ENCODE data around the gene MUC5AC. TPM values are rescaled to one million over a fixed set of nuclear protein-coding genes. Genes with fewer than 3 reads are reported as not detected.

Gene MUC5AC
- polyA plus RNA-seq, 1 donor (not counting 4 experiments of a cell fraction or from before 2014, with no cell fraction given), result not detected

- no peak for FAIRE-seq
- H3K27ac ChIP-seq (ENCODE audit: control insufficient read depth, insufficient read depth, low read length), result no peak overlapping the region
- H3K27me3 ChIP-seq (ENCODE audit: control insufficient read depth, extremely low read depth, insufficient read depth, low read length), result peaks cover 30% of the 10 kb centered on the region
- no peaks in the 10 kb centered on the region for H3K9me3 ChIP-seq (ENCODE audit: control insufficient read depth, low read depth, low read length)
- H3K9me1 ChIP-seq (ENCODE audit: control insufficient read depth, extremely low read depth, insufficient read depth, low read length), result no peaks in the 10 kb centered on the region
- dilution Hi-C loops (cut with MboI; ENCODE audit: extremely low pct_ligation_motif_present, low sequenced_read_pairs), result no loop called here
- no peak for DNase-seq (ENCODE audit: low read depth, low spot score)
- H3K9ac ChIP-seq (ENCODE audit: control insufficient read depth, extremely low read depth, insufficient read depth, low read length), result no peak overlapping the region
- H3K4me3 ChIP-seq (ENCODE audit: control insufficient read depth in 2 of 3, extremely low read depth in 1 of 3, insufficient read depth in 2 of 3, low read depth in 1 of 3, low read length in 3 of 3), result no peak overlapping the region
- H3K79me2 ChIP-seq (ENCODE audit: control insufficient read depth, insufficient read depth, low read length), result no peaks in the 10 kb centered on the region
- TF ChIP-seq CTCF (optimal IDR thresholded peaks at IDR 0.05 in 1 of 3, IDR thresholded peaks at IDR 0.05 in 1 of 3, conservative IDR thresholded peaks at IDR 0.05 in 1 of 3; ENCODE audit: extremely low read depth in 1 of 3, insufficient read depth in 2 of 3, low read length in 3 of 3) (no peak), EZH2 (IDR thresholded peaks at IDR 0.05; ENCODE audit: low read length) (peak; percentile 73)
- H4K20me1 ChIP-seq (ENCODE audit: control insufficient read depth, extremely low read depth, insufficient read depth, low read length), result no peaks in the 10 kb centered on the region
- no peaks in the 10 kb centered on the region for H3K36me3 ChIP-seq (ENCODE audit: control insufficient read depth in 2 of 2, extremely low read depth in 1 of 2, insufficient read depth in 2 of 2, low read length in 2 of 2)
- H2AFZ ChIP-seq (ENCODE audit: control insufficient read depth, low read length), result no peak overlapping the region
- H3K4me2 ChIP-seq (ENCODE audit: control insufficient read depth, extremely low read depth, insufficient read depth, low read depth, low read length), result no peak overlapping the region
- no peaks in the 10 kb centered on the region for H3K4me1 ChIP-seq (ENCODE audit: control insufficient read depth, extremely low read depth, insufficient read depth, low read length)
Measured at GRCh38 chr11:1199751-1200610, 42.2 kb downstream of the MUC5AC start.

GRCh38 chr11:1200611-1201191 is 42.9 kb downstream of the MUC5AC start:
- H3K9ac ChIP-seq (ENCODE audit: control insufficient read depth, extremely low read depth, insufficient read depth, low read length), result no peak overlapping the region
- peaks cover 30% of the 10 kb centered on the region for H3K27me3 ChIP-seq (ENCODE audit: control insufficient read depth, extremely low read depth, insufficient read depth, low read length)
- no peak overlapping the region for H3K4me2 ChIP-seq (ENCODE audit: control insufficient read depth, extremely low read depth, insufficient read depth, low read depth, low read length)
- no peaks in the 10 kb centered on the region for H3K4me1 ChIP-seq (ENCODE audit: control insufficient read depth, extremely low read depth, insufficient read depth, low read length)
- DNase-seq (ENCODE audit: low read depth, low spot score), result no peak
- no peaks in the 10 kb centered on the region for H3K36me3 ChIP-seq (ENCODE audit: control insufficient read depth in 2 of 2, extremely low read depth in 1 of 2, insufficient read depth in 2 of 2, low read length in 2 of 2)
- dilution Hi-C loops (cut with MboI; ENCODE audit: extremely low pct_ligation_motif_present, low sequenced_read_pairs), result no loop called here
- no peak overlapping the region for H3K4me3 ChIP-seq (ENCODE audit: control insufficient read depth in 2 of 3, extremely low read depth in 1 of 3, insufficient read depth in 2 of 3, low read depth in 1 of 3, low read length in 3 of 3)
- no peak for FAIRE-seq
- H4K20me1 ChIP-seq (ENCODE audit: control insufficient read depth, extremely low read depth, insufficient read depth, low read length), result no peaks in the 10 kb centered on the region
- no peak overlapping the region for H2AFZ ChIP-seq (ENCODE audit: control insufficient read depth, low read length)
- no peaks in the 10 kb centered on the region for H3K79me2 ChIP-seq (ENCODE audit: control insufficient read depth, insufficient read depth, low read length)
- H3K9me3 ChIP-seq (ENCODE audit: control insufficient read depth, low read depth, low read length), result no peaks in the 10 kb centered on the region
- no peak overlapping the region for H3K27ac ChIP-seq (ENCODE audit: control insufficient read depth, insufficient read depth, low read length)
- no peaks in the 10 kb centered on the region for H3K9me1 ChIP-seq (ENCODE audit: control insufficient read depth, extremely low read depth, insufficient read depth, low read length)
- TF ChIP-seq CTCF (optimal IDR thresholded peaks at IDR 0.05 in 1 of 3, IDR thresholded peaks at IDR 0.05 in 1 of 3, conservative IDR thresholded peaks at IDR 0.05 in 1 of 3; ENCODE audit: extremely low read depth in 1 of 3, insufficient read depth in 2 of 3, low read length in 3 of 3) (no peak), EZH2 (IDR thresholded peaks at IDR 0.05; ENCODE audit: low read length) (no peak)
